IMR-90 (cell line): Measurements from ENCODE around the gene TAF4. TPM values are rescaled to one million over a fixed set of nuclear protein-coding genes. Genes with fewer than 3 reads are reported as not detected.

Experiments used
- ATAC-seq: fragments of 200-7000 bp; cut with Tn5 transposase; 2 replicates; pipeline ENCODE4 v1.9.1; 2020; ENCODE audit warnings: low read depth, mild to moderate bottlenecking, moderate library complexity
- BruUV-seq: library from RNA; stranded (reverse); fragments of 400-500 nt; replicated peaks from 2 replicates; lab custom pipeline; 2021; lab: Mats Ljungman, UMichigan
- CTCF ChIA-PET: fragments of 300-600 bp; formaldehyde crosslinking; extraction: SDS; loops from one replicate; lab custom pipeline; 2021; ENCODE audit warnings: antibody characterized with exemption; lab: Yijun Ruan, JAX
- POLR2A ChIA-PET: fragments of 300-600 bp; sonication (Branson Sonifier 250); formaldehyde crosslinking; loops from one replicate; lab custom pipeline; 2022; ENCODE audit warnings: antibody characterized with exemption; ENCODE audit not compliant: unreplicated experiment; lab: Charles Lee
- DNase-seq: peaks from one replicate; pipeline ENCODE4 v3.0.0; 2013
- H2AFZ ChIP-seq: replicated peaks from 2 replicates; pipeline ENCODE3; 2013; ENCODE audit warnings: low read length, mild to moderate bottlenecking; ENCODE audit not compliant: poor library complexity
- H2AK5ac ChIP-seq: 2 replicates; pipeline ENCODE4 v1.6.1; 2013; ENCODE audit warnings: low read depth, low read length, inconsistent platforms
- H2AK9ac ChIP-seq: replicated peaks from 2 replicates; pipeline ENCODE3; 2013; ENCODE audit warnings: mild to moderate bottlenecking, low read depth, low read length, moderate library complexity; ENCODE audit not compliant: poor library complexity
- H2BK120ac ChIP-seq: 2 replicates; pipeline ENCODE4 v1.6.1; 2013; ENCODE audit warnings: low read depth, low read length, inconsistent platforms
- H2BK15ac ChIP-seq: 3 replicates; pipeline ENCODE4 v1.6.1; 2013; ENCODE audit warnings: low read depth, low read length, inconsistent platforms
- H2BK20ac ChIP-seq: 2 replicates; pipeline ENCODE4 v1.6.1; 2013; ENCODE audit warnings: low read depth, mild to moderate bottlenecking, inconsistent platforms, low read length, moderate library complexity
- H2BK5ac ChIP-seq: 2 replicates; pipeline ENCODE4 v1.6.1; 2013; ENCODE audit warnings: mild to moderate bottlenecking, low read depth, low read length, inconsistent platforms; ENCODE audit not compliant: poor library complexity, severe bottlenecking
- H3K14ac ChIP-seq: replicated peaks from 2 replicates; pipeline ENCODE4 v1.6.1; 2013; ENCODE audit warnings: low read depth, low read length, inconsistent platforms
- H3K18ac ChIP-seq: 2 replicates; pipeline ENCODE4 v1.6.1; 2013; ENCODE audit warnings: low read depth, low read length, control low read depth
- H3K23ac ChIP-seq: 2 replicates; pipeline ENCODE4 v1.6.1; 2013; ENCODE audit warnings: low read depth, low read length, inconsistent platforms
- H3K27ac ChIP-seq: 2 replicates; pipeline ENCODE4 v1.5.1; 2013; ENCODE audit warnings: mild to moderate bottlenecking, control low read depth, low read length; ENCODE audit not compliant: insufficient read depth
- H3K27me3 ChIP-seq: 2 replicates; pipeline ENCODE4 v1.6.1; 2013; ENCODE audit warnings: low read length; ENCODE audit not compliant: control insufficient read depth, insufficient read depth
- H3K36me3 ChIP-seq: 2 replicates; pipeline ENCODE4 v1.6.1; 2013; ENCODE audit warnings: low read length, mixed read lengths; ENCODE audit not compliant: control insufficient read depth, insufficient read depth
- H3K4ac ChIP-seq: 2 replicates; pipeline ENCODE4 v1.6.1; 2013; ENCODE audit warnings: low read depth, low read length, inconsistent platforms
- H3K4me1 ChIP-seq: 2 replicates; pipeline ENCODE4 v1.6.1; 2013; ENCODE audit warnings: low read length, mixed read lengths; ENCODE audit not compliant: control insufficient read depth, insufficient read depth
- H3K4me2 ChIP-seq: 2 replicates; pipeline ENCODE4 v1.6.1; 2013; ENCODE audit warnings: low read depth, mild to moderate bottlenecking, control low read depth, low read length, moderate library complexity
- H3K4me3 ChIP-seq: 2 replicates; pipeline ENCODE4 v1.5.1; 2013; ENCODE audit warnings: low read depth, mild to moderate bottlenecking, control low read depth, low read length, moderate library complexity; ENCODE audit not compliant: insufficient read depth
- H3K56ac ChIP-seq: 2 replicates; pipeline ENCODE4 v1.6.1; 2013; ENCODE audit warnings: low read length, inconsistent platforms; ENCODE audit not compliant: insufficient read depth; ENCODE audit errors: extremely low read depth
- H3K79me1 ChIP-seq, 2 experiments: 2 replicates each; pipeline ENCODE4 v1.6.1; 2013; ENCODE audit warnings: low read length in 2 of 2, inconsistent platforms in 1 of 2, low read depth in 1 of 2
- H3K9ac ChIP-seq: 2 replicates; pipeline ENCODE4 v1.6.1; 2013; ENCODE audit warnings: low read depth, low read length, control low read depth
- H3K9me1 ChIP-seq: 2 replicates; pipeline ENCODE4 v1.6.1; 2013; ENCODE audit warnings: low read length, inconsistent platforms; ENCODE audit not compliant: insufficient read depth
- H3K9me3 ChIP-seq: 2 replicates; pipeline ENCODE4 v1.6.1; 2013; ENCODE audit warnings: low read length; ENCODE audit not compliant: control insufficient read depth, insufficient read depth
- H4K20me1 ChIP-seq: 2 replicates; pipeline ENCODE4 v1.6.1; 2013; ENCODE audit warnings: low read length, inconsistent platforms; ENCODE audit not compliant: insufficient read depth
- H4K5ac ChIP-seq: 2 replicates; pipeline ENCODE4 v1.6.1; 2013; ENCODE audit warnings: mild to moderate bottlenecking, low read depth, low read length, control low read depth
- H4K8ac ChIP-seq, 2 experiments: 2 replicates each; pipeline ENCODE4 v1.6.1; 2013; ENCODE audit warnings: low read depth in 2 of 2, low read length in 2 of 2, control low read depth in 1 of 2, inconsistent platforms in 1 of 2
- H4K91ac ChIP-seq: 2 replicates; pipeline ENCODE4 v1.6.1; 2013; ENCODE audit warnings: low read depth, low read length, inconsistent platforms; ENCODE audit not compliant: insufficient read depth
- BHLHE40 ChIP-seq: fragments of 150-350 bp; IDR thresholded peaks from 2 replicates; pipeline ENCODE4 v1.6.1; 2016; ENCODE audit warnings: mild to moderate bottlenecking, low read depth, low read length
- CEBPB ChIP-seq: IDR thresholded peaks from 2 replicates; pipeline ENCODE4 v1.6.1; 2012; ENCODE audit warnings: low read depth, low read length, improper control_type of control experiment
- CHD1 ChIP-seq: IDR thresholded peaks from 2 replicates; pipeline ENCODE4 v1.6.1; 2012; ENCODE audit warnings: low read depth, low read length, improper control_type of control experiment
- FOS ChIP-seq: fragments of 150-350 bp; IDR thresholded peaks from 2 replicates; pipeline ENCODE4 v1.6.1; 2016; ENCODE audit warnings: low read depth, low read length
- MAFK ChIP-seq: IDR thresholded peaks from 2 replicates; pipeline ENCODE4 v1.6.1; 2012; ENCODE audit warnings: low read depth, low read length, improper control_type of control experiment
- MAZ ChIP-seq: IDR thresholded peaks from 2 replicates; pipeline ENCODE4 v1.6.1; 2012; ENCODE audit warnings: low read depth, mild to moderate bottlenecking, low read length, improper control_type of control experiment, moderate library complexity, borderline replicate concordance
- MXI1 ChIP-seq: IDR thresholded peaks from 2 replicates; pipeline ENCODE4 v1.6.1; 2012; ENCODE audit warnings: low read depth, mild to moderate bottlenecking, low read length, moderate library complexity, borderline replicate concordance
- NFE2L2 ChIP-seq: fragments of 150-350 bp; IDR thresholded peaks from 2 replicates; pipeline ENCODE4 v1.6.1; 2016; ENCODE audit warnings: low read depth, mild to moderate bottlenecking, low read length
- POLR2A ChIP-seq: IDR thresholded peaks from 2 replicates; pipeline ENCODE4 v1.6.1; 2012; ENCODE audit warnings: mild to moderate bottlenecking, low read depth, low read length
- RAD21 ChIP-seq: IDR thresholded peaks from 2 replicates; pipeline ENCODE4 v1.6.1; 2012; ENCODE audit warnings: low read length, improper control_type of control experiment
- RCOR1 ChIP-seq: IDR thresholded peaks from 2 replicates; pipeline ENCODE4 v1.6.1; 2012; ENCODE audit warnings: mild to moderate bottlenecking, low read length, improper control_type of control experiment; ENCODE audit not compliant: insufficient replicate concordance
- RFX5 ChIP-seq: IDR thresholded peaks from 2 replicates; pipeline ENCODE4 v1.8.0; 2012; ENCODE audit warnings: low read depth, mild to moderate bottlenecking, low read length, moderate library complexity
- SMC3 ChIP-seq: fragments of 150-350 bp; IDR thresholded peaks from 2 replicates; pipeline ENCODE4 v1.6.1; 2016; ENCODE audit warnings: low read depth, mild to moderate bottlenecking, antibody characterized with exemption, low read length, moderate library complexity
- WGBS, 2 experiments: methylation state at CpG; one replicate each; pipeline versions ENCODE4 v1.1.5 to v1.1.7; 2013; ENCODE audit warnings: missing lambda C conversion rate in 2 of 2; ENCODE audit not compliant: insufficient read length in 1 of 2; ENCODE audit errors: extremely low coverage in 2 of 2; 5-methylcytosine and 5-hydroxymethylcytosine counted together
- dilution Hi-C: fragments of 300-500 bp; cut with HindIII; formaldehyde crosslinking; loops from one replicate; pipeline ENCODE4 v1.14.3; 2018; ENCODE audit warnings: low sequenced_read_pairs; ENCODE audit not compliant: unreplicated experiment
- in situ Hi-C: fragments of 300-500 bp; cut with MboI; formaldehyde crosslinking; loops from 3 replicates; pipeline ENCODE4 v1.14.3; 2019; ENCODE audit warnings: low sequenced_read_pairs, inconsistent platforms, mixed read lengths
- intact Hi-C: fragments of 100-400 bp; cut with micrococcal nuclease; formaldehyde crosslinking; loops from 2 replicates; pipeline ENCODE4 v1.10.0; 2022
- polyA plus RNA-seq, 3 experiments: library from polyadenylated mRNA; depleted of rRNA; stranded (reverse); fragments of >200 nt; gene quantifications; 2 replicates each; pipeline ENCODE4 v1.2.3, GENCODE V29; 2012; ENCODE audit warnings: low replicate concordance in 1 of 3
- total RNA-seq: library from RNA; depleted of rRNA; stranded (reverse); fragments of >200 nt; gene quantifications from 2 replicates; pipeline ENCODE4 v1.2.3, GENCODE V29; 2012
- TF ChIP-seq, protein P1 (sequence below): conservative IDR thresholded peaks from 2 replicates; pipeline ENCODE4 v1.5.1; 2012; ENCODE audit warnings: mild to moderate bottlenecking, low read depth, low read length, improper control_type of control experiment
- TF ChIP-seq, protein P2 (sequence below): fragments of 150-350 bp; IDR thresholded peaks from 2 replicates; pipeline ENCODE4 v1.6.1; 2016; ENCODE audit warnings: low read depth, mild to moderate bottlenecking, low read length, moderate library complexity, borderline replicate concordance
- TF ChIP-seq, protein P3 (sequence below): fragments of 150-350 bp; IDR thresholded peaks from 2 replicates; pipeline ENCODE4 v1.6.1; 2017; ENCODE audit warnings: mild to moderate bottlenecking, antibody characterized with exemption, low read length, low read depth

Gene TAF4
- total and polyA plus RNA-seq, 2 of the 4 experiments (the other 2 are of a cell fraction): 1.4 to 5.1 TPM

DNA sequence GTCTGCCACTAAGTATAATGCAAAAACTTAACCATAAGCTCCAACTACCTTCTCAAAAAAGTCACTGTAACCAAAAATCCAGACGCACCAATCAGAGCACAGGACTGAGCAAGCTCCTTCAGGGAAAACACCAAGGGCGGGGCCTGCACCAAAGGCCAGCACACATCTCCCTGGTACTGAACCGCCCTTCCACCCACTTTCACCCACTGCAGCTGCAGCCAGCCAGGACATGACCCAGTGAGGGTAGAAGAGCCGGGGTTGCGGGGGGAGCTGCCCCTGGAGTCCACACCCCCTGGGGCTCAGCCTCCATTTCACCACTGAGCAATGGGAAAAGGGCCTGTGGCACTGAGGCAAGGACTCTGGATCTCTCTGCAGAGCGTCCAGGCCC, 54.3 kb downstream of the TAF4 start:
- no peak overlapping the region for H2AFZ ChIP-seq
- in situ Hi-C loops (loop anchor here (25.0 kb wide), 1 partner anchor 376 kb away; the partner anchor contains the start of gene RPS21), intact Hi-C loops (loop anchor here (1.0 to 10.0 kb wide), 3 partner anchors 125 to 373 kb away; partner anchors contain the start of gene RPS21), dilution Hi-C loops (no loop called here)
- no peak overlapping the region for H3K23ac ChIP-seq
- H3K4ac ChIP-seq: no peak overlapping the region
- CTCF ChIA-PET: interaction anchor here (0.8 to 1.9 kb wide), 6 partner anchors 8 to 176 kb away, joined by 3 to 8 read pairs (median 4); no protein-coding TSS in a partner anchor
- WGBS, 2 experiments: no CpG with 5 or more reads among the region's 6 CpGs
- 0 out of 2 replicates have a peak, but pooled peaks cover 3% of the 10 kb centered on the region for H3K9me1 ChIP-seq
- no peak overlapping the region for H2BK120ac ChIP-seq
- H3K4me3 ChIP-seq: no peak overlapping the region
- no peak for ATAC-seq
- H4K20me1 ChIP-seq: peaks cover 32% of the 10 kb centered on the region
- H2BK5ac ChIP-seq: no peak overlapping the region
- no TSS peak for BruUV-seq
- peaks cover 2% of the 10 kb centered on the region; the same call in 1 of the 2 replicates for H3K4me1 ChIP-seq
- no peak for TF ChIP-seq POLR2A
- no peak for TF ChIP-seq MXI1
- no peak for TF ChIP-seq BHLHE40
- TF ChIP-seq CHD1: no peak
- no peak for TF ChIP-seq NFE2L2
- no peak for TF ChIP-seq FOS
- no peak for TF ChIP-seq SMC3
- TF ChIP-seq RFX5: no peak
- TF ChIP-seq CEBPB: no peak
- TF ChIP-seq, protein P1, sequence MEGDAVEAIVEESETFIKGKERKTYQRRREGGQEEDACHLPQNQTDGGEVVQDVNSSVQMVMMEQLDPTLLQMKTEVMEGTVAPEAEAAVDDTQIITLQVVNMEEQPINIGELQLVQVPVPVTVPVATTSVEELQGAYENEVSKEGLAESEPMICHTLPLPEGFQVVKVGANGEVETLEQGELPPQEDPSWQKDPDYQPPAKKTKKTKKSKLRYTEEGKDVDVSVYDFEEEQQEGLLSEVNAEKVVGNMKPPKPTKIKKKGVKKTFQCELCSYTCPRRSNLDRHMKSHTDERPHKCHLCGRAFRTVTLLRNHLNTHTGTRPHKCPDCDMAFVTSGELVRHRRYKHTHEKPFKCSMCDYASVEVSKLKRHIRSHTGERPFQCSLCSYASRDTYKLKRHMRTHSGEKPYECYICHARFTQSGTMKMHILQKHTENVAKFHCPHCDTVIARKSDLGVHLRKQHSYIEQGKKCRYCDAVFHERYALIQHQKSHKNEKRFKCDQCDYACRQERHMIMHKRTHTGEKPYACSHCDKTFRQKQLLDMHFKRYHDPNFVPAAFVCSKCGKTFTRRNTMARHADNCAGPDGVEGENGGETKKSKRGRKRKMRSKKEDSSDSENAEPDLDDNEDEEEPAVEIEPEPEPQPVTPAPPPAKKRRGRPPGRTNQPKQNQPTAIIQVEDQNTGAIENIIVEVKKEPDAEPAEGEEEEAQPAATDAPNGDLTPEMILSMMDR: no peak
- no peak for TF ChIP-seq RCOR1
- no peak for TF ChIP-seq MAFK
- TF ChIP-seq, protein P2, sequence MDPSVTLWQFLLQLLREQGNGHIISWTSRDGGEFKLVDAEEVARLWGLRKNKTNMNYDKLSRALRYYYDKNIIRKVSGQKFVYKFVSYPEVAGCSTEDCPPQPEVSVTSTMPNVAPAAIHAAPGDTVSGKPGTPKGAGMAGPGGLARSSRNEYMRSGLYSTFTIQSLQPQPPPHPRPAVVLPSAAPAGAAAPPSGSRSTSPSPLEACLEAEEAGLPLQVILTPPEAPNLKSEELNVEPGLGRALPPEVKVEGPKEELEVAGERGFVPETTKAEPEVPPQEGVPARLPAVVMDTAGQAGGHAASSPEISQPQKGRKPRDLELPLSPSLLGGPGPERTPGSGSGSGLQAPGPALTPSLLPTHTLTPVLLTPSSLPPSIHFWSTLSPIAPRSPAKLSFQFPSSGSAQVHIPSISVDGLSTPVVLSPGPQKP: no peak
- no peak for TF ChIP-seq RAD21
- TF ChIP-seq MAZ: no peak
- TF ChIP-seq, protein P3, sequence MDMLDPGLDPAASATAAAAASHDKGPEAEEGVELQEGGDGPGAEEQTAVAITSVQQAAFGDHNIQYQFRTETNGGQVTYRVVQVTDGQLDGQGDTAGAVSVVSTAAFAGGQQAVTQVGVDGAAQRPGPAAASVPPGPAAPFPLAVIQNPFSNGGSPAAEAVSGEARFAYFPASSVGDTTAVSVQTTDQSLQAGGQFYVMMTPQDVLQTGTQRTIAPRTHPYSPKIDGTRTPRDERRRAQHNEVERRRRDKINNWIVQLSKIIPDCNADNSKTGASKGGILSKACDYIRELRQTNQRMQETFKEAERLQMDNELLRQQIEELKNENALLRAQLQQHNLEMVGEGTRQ: no peak
- H3K36me3 ChIP-seq: peaks cover 40% of the 10 kb centered on the region
- no peak overlapping the region for H4K91ac ChIP-seq
- no peaks in the 10 kb centered on the region for H3K27me3 ChIP-seq
- no peak overlapping the region for H2BK15ac ChIP-seq
- H2AK9ac ChIP-seq: no peak overlapping the region
- peaks cover 8 to 38% of the 10 kb centered on the region in 2 experiments for H3K79me1 ChIP-seq
- no peak overlapping the region for H3K4me2 ChIP-seq
- H3K27ac ChIP-seq: no peak overlapping the region
- H2AK5ac ChIP-seq: no peak overlapping the region
- H3K9ac ChIP-seq: no peak overlapping the region
- no peak for DNase-seq
- no peak overlapping the region for H2BK20ac ChIP-seq
- no peak overlapping the region for H4K8ac ChIP-seq
- H3K9me3 ChIP-seq: no peaks in the 10 kb centered on the region
- H3K14ac ChIP-seq: no peak overlapping the region
- POLR2A ChIA-PET: interaction anchor here (0.6 kb wide), 2 partner anchors 15 to 177 kb away, joined by 3 to 12 read pairs; no protein-coding TSS in a partner anchor
- no peak overlapping the region for H3K56ac ChIP-seq
- no peak overlapping the region for H3K18ac ChIP-seq
- no peak overlapping the region for H4K5ac ChIP-seq
